Vagina (tissue), 2 donors: ENCODE data around the gene MICAL1. TPM values are rescaled to one million over a fixed set of nuclear protein-coding genes. Genes with fewer than 3 reads are reported as not detected.

ENCODE experiments used
- DNase-seq, 2 donors: peaks; one replicate each; pipeline ENCODE4 v3.0.0-alpha.2; 2017; ENCODE audit errors: extremely low spot score in 2 of 2
- H3K27ac ChIP-seq: fragments of 200-600 bp; sonication (generic); one replicate; pipeline ENCODE4 v1.5.1; 2019
- H3K27me3 ChIP-seq: fragments of 200-600 bp; sonication (generic); one replicate; pipeline ENCODE4 v1.5.1; 2019
- H3K36me3 ChIP-seq, 2 donors: fragments of 200-600 bp; sonication (generic); one replicate each; pipeline ENCODE4 v1.5.1; 2017 to 2019
- H3K4me1 ChIP-seq: fragments of 200-600 bp; sonication (generic); one replicate; pipeline ENCODE4 v1.5.1; 2019
- H3K4me3 ChIP-seq, 2 donors: fragments of 200-600 bp; sonication (generic); 1 replicate in 1 of 2; 2 replicates in 1 of 2; pipeline ENCODE4 v1.5.1; 2016 to 2019
- H3K9me3 ChIP-seq: fragments of 200-600 bp; sonication (generic); one replicate; pipeline ENCODE4 v1.5.1; 2019
- POLR2A ChIP-seq, 2 donors: fragments of 450-650 bp; IDR thresholded peaks; one replicate each; pipeline ENCODE4 v1.6.1; 2017; ENCODE audit warnings: antibody characterized with exemption in 2 of 2, mild to moderate bottlenecking in 2 of 2, moderate library complexity in 2 of 2
- POLR2AphosphoS5 ChIP-seq, 2 donors: sonication (generic); formaldehyde crosslinking; IDR thresholded peaks; one replicate each; pipeline ENCODE4 v1.9.0; 2017; ENCODE audit warnings: antibody characterized with exemption in 2 of 2, mild to moderate bottlenecking in 2 of 2, low read depth in 1 of 2; ENCODE audit not compliant: insufficient read depth in 1 of 2
- intact Hi-C: fragments of 100-400 bp; cut with DNase I; formaldehyde crosslinking; loops from one replicate; pipeline ENCODE4 v1.15.1; 2023
- total RNA-seq: library from RNA; depleted of rRNA; stranded (reverse); fragments of >200 nt; gene quantifications from one replicate; pipeline ENCODE4 v1.2.3, GENCODE V29; 2016
- TF ChIP-seq, protein P1 (sequence below), 3 experiments: fragments of 450-650 bp in 2 of 3; fragments of 200-600 bp in 1 of 3; sonication (generic) in 1 of 3; IDR thresholded peaks; one replicate each; pipeline ENCODE4 v1.5.1; 2017 to 2019; ENCODE audit warnings: antibody characterized with exemption in 3 of 3, mild to moderate bottlenecking in 2 of 3, moderate library complexity in 2 of 3

Gene MICAL1
- total RNA-seq, 1 donor from 2014 or later: 54.0 TPM

DNA sequence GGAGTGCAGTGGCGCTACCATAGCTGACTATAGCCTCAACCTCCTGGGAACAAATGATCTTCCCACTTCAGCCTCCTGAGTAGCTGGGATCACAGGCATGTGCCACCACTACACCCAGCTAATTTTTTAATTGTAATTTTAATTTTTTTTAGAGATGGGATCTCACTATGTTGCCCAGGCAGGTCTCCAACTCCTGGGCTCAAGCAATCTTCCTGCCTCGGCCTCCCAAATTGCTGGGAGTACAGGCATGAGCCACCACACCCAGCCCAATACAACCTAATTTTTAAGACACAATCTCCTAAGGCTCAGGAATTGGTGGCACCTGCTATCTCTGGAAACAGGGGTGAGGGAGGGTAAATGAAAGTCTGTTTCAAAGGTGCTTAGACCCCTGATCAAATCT lies 21.6 kb upstream of the MICAL1 start:
- Histone ChIP-seq H3K4me1 (peaks cover 59% of the 10 kb centered on the region), H3K27ac (no peak overlapping the region), H3K36me3 (peaks cover 0 to 34% of the 10 kb centered on the region in 2 donors), H3K9me3 (no peaks in the 10 kb centered on the region), H3K27me3 (no peaks in the 10 kb centered on the region), H3K4me3 (no peak overlapping the region)
- intact Hi-C loops: no loop called here
- peak in 1 of 2 donors; percentile 25 for DNase-seq
- no peak for TF ChIP-seq POLR2AphosphoS5 (IDR thresholded peaks at IDR 0.05; ENCODE audit: insufficient read depth in 1 of 2, low read depth in 1 of 2)
- TF ChIP-seq POLR2A (IDR thresholded peaks at IDR 0.05): no peak
- TF ChIP-seq, protein P1, sequence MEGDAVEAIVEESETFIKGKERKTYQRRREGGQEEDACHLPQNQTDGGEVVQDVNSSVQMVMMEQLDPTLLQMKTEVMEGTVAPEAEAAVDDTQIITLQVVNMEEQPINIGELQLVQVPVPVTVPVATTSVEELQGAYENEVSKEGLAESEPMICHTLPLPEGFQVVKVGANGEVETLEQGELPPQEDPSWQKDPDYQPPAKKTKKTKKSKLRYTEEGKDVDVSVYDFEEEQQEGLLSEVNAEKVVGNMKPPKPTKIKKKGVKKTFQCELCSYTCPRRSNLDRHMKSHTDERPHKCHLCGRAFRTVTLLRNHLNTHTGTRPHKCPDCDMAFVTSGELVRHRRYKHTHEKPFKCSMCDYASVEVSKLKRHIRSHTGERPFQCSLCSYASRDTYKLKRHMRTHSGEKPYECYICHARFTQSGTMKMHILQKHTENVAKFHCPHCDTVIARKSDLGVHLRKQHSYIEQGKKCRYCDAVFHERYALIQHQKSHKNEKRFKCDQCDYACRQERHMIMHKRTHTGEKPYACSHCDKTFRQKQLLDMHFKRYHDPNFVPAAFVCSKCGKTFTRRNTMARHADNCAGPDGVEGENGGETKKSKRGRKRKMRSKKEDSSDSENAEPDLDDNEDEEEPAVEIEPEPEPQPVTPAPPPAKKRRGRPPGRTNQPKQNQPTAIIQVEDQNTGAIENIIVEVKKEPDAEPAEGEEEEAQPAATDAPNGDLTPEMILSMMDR (IDR thresholded peaks at IDR 0.05): no peak

DNA sequence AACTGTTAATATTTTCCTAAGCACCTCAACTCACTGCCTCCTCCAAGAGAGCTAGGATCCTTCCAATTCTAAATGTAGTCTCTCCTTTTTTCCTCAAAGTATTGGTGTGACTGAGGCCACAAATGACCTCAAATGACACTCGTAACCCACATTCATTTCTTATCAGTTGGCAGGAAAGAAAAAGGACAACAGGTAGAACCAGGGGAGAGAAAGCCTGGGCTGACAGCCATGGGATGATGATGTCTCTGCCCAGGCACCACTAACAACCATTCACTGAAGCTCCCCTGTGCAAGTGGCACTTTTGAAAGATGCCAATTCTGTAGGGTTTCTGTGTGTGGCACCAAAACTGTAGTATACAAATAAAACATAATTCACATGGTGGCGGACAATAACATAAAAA lies 20.1 kb upstream of the MICAL1 start:
- no peak for TF ChIP-seq POLR2A (IDR thresholded peaks at IDR 0.05)
- TF ChIP-seq POLR2AphosphoS5 (IDR thresholded peaks at IDR 0.05; ENCODE audit: insufficient read depth in 1 of 2, low read depth in 1 of 2): no peak
- TF ChIP-seq, protein P1 (IDR thresholded peaks at IDR 0.05): no peak
- Histone ChIP-seq H3K27me3 (no peaks in the 10 kb centered on the region), H3K4me3 (no peak overlapping the region), H3K4me1 (peaks cover 44% of the 10 kb centered on the region), H3K36me3 (peaks cover 0 to 45% of the 10 kb centered on the region in 2 donors), H3K9me3 (no peaks in the 10 kb centered on the region), H3K27ac (no peak overlapping the region)
- DNase-seq: no peak
- intact Hi-C loops: no loop called here

DNA sequence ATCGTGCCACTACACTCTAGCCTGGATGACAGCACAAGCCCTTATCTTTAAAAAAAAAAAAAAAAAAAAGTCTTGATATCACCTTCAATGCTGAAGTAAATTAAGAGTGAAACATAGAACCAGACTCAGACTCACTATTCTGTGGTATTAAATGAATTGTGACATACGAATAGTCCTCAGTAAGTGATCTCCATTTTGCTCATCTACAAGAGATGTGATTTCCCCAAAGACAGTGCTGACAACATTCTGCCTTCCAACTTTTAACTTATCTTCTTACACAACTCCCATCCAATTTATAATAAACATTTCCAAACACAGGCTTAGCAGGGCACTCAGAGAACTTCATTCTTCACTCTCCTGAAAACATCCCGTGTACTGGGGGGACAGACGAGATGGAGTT lies 19.4 kb upstream of the MICAL1 start:
- H3K9me3 ChIP-seq: no peaks in the 10 kb centered on the region
- no peak overlapping the region for H3K4me3 ChIP-seq
- H3K27ac ChIP-seq: no peak overlapping the region
- H3K4me1 ChIP-seq: peaks cover 38% of the 10 kb centered on the region
- no peak for TF ChIP-seq POLR2A (IDR thresholded peaks at IDR 0.05)
- TF ChIP-seq, protein P1 (IDR thresholded peaks at IDR 0.05): no peak
- TF ChIP-seq POLR2AphosphoS5 (IDR thresholded peaks at IDR 0.05; ENCODE audit: insufficient read depth in 1 of 2, low read depth in 1 of 2): no peak
- peaks cover 0 to 49% of the 10 kb centered on the region in 2 donors for H3K36me3 ChIP-seq
- H3K27me3 ChIP-seq: no peaks in the 10 kb centered on the region
- intact Hi-C loops: no loop called here
- no peak for DNase-seq

DNA sequence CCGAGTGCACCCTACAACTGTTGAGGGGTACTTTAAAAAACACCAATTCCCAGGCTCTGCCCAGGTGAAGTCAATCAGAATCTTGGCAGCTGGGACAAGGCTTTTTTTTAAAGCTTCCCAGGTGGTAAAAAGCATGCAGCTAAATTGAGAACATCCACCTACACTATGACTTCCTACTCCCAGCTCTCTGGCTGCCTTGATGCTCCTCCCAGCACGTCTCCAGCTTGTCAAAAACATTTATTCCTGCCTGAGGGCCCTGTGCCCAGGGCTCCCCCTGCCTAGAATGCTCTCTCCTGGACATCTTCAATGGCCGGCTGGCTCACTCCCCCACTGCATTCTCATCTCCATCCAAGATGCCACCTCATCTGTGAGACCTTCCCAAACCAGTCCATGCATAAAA lies 17.5 kb upstream of the MICAL1 start:
- Histone ChIP-seq H3K9me3 (no peaks in the 10 kb centered on the region), H3K36me3 (peaks cover 0 to 49% of the 10 kb centered on the region in 2 donors), H3K4me1 (peaks cover 19% of the 10 kb centered on the region), H3K4me3 (no peak overlapping the region), H3K27ac (no peak overlapping the region), H3K27me3 (no peaks in the 10 kb centered on the region)
- no peak for DNase-seq
- intact Hi-C loops: no loop called here
- TF ChIP-seq, protein P1 (IDR thresholded peaks at IDR 0.05): no peak
- TF ChIP-seq POLR2A (IDR thresholded peaks at IDR 0.05) (no peak), POLR2AphosphoS5 (IDR thresholded peaks at IDR 0.05; ENCODE audit: insufficient read depth in 1 of 2, low read depth in 1 of 2) (no peak)

DNA sequence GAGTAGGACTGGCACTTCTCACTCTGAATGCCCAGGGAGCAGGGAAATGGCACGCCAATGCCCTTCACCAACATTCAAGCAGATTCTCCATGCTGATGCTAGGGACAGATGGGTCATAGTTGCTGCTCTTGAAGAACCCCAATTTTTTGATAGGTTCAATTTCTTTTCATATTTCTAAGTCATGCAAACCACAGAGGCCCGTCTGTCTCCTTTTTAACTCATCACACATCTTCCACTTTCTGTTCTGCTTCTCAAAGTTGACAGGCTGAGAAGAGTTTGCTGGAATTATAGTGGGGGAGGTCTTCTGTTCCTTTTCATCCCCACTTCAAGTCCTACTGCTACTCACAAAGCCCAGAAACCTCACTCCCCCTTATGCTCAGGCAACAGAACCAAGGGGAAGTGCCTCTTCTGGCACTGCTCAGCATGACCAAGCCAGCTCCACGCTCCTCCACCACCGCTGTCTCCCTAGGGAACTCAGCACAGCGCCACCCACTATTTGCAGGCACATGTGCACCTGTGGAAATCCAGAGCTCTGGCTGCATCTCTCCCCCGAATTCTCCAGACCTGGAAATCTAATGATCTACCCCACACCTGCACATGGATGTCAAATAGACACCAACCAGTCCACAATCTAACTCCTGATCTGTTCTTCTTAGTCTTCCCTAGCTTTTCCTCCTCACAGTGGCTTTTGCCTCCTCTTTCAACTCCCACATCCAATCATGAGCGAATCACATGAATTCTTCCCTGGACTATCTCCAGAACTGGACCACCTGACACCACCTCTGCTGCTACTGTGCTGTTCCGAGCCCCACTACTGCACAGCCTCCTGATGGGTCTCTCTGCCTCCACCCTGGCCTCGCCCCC lies 16.8 kb upstream of the MICAL1 start:
- Histone ChIP-seq H3K27me3 (no peaks in the 10 kb centered on the region), H3K4me1 (peaks cover 11% of the 10 kb centered on the region), H3K27ac (no peak overlapping the region), H3K4me3 (no peak overlapping the region), H3K9me3 (no peaks in the 10 kb centered on the region), H3K36me3 (peaks cover 0 to 54% of the 10 kb centered on the region in 2 donors)
- intact Hi-C loops: no loop called here
- TF ChIP-seq, protein P1 (IDR thresholded peaks at IDR 0.05): no peak
- no peak for TF ChIP-seq POLR2A (IDR thresholded peaks at IDR 0.05)
- no peak for TF ChIP-seq POLR2AphosphoS5 (IDR thresholded peaks at IDR 0.05; ENCODE audit: insufficient read depth in 1 of 2, low read depth in 1 of 2)
- peak in 1 of 2 donors; percentile 64 for DNase-seq
